ENCODE measurements around the gene ADAMTS3. TPM values are rescaled to one million over a fixed set of nuclear protein-coding genes. Genes with fewer than 3 reads are reported as not detected.

Gene ADAMTS3
- total RNA-seq, 2 donors from 2014 or later, result 5.8 to 13.0 TPM

DNA sequence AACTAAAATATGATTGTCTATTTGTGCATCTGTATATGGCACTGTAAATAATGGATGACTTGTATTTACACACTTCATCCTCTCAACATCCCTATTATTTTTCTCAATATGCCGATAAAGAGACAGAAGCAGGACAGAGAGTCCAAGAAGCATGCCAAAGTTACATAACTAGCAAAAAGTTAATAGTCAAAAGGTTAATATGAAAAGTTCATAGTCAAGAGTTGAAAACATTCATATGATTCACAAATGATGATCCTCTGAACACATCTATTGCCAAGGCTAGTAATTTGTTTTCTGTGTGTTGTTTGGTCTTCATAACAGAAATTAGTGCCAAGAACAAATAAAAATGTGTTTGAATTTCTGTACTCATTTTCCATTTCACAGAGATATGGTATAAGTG is 231.0 kb downstream of the ADAMTS3 start:
- Histone ChIP-seq H3K9ac (ENCODE audit: extremely low read depth, low read length, poor library complexity, severe bottlenecking) (no peak overlapping the region), H3K27me3 (ENCODE audit: control insufficient read depth, insufficient read depth, low read length, poor library complexity, severe bottlenecking) (no peaks in the 10 kb centered on the region)
- H3K36me3 Mint-ChIP-seq (ENCODE audit: low read depth), result no peaks in the 10 kb centered on the region

GRCh38 chr4:72330381-72330780 is 238.6 kb downstream of the ADAMTS3 start:
- Histone ChIP-seq H3K9ac (ENCODE audit: extremely low read depth, low read length, poor library complexity, severe bottlenecking) (no peak overlapping the region), H3K27me3 (ENCODE audit: control insufficient read depth, insufficient read depth, low read length, poor library complexity, severe bottlenecking) (no peaks in the 10 kb centered on the region), H3K9me3 (ENCODE audit: control insufficient read depth, low read length) (no peaks in the 10 kb centered on the region), H3K36me3 (ENCODE audit: control insufficient read depth, insufficient read depth, low read length) (no peaks in the 10 kb centered on the region), H3K4me1 (ENCODE audit: control insufficient read depth, insufficient read depth, low read length) (no peaks in the 10 kb centered on the region), H3K27ac (ENCODE audit: low read depth, low read length) (no peak overlapping the region), H3K4me3 (ENCODE audit: low read length) (no peak overlapping the region)
- no peaks in the 10 kb centered on the region for H3K4me1 Mint-ChIP-seq
- no peak for DNase-seq
- H3K27me3 Mint-ChIP-seq (ENCODE audit: insufficient read depth), result no peaks in the 10 kb centered on the region
- TF ChIP-seq CTCF (conservative IDR thresholded peaks at IDR 0.05), result no peak
- H3K9me3 Mint-ChIP-seq, result no peaks in the 10 kb centered on the region
- no peak overlapping the region for H3K4me3 Mint-ChIP-seq
- 100% methylated on average over 1 of the region's 1 CpG; no CpG with 5 or more reads in 1 of the 2 experiments for WGBS, 2 experiments (ENCODE audit: insufficient coverage in 1 of 2, insufficient read length in 1 of 2)
- no peaks in the 10 kb centered on the region for H3K36me3 Mint-ChIP-seq (ENCODE audit: low read depth)
- H3K27ac Mint-ChIP-seq, result no peak overlapping the region

More for the DNA sequence above, 231.0 kb downstream of the ADAMTS3 start:
- Mint-ChIP-seq H3K4me1 (no peaks in the 10 kb centered on the region), H3K9me3 (no peaks in the 10 kb centered on the region), H3K4me3 (no peak overlapping the region), H3K27ac (no peak overlapping the region), H3K27me3 (ENCODE audit: insufficient read depth) (no peaks in the 10 kb centered on the region)
- Histone ChIP-seq H3K4me1 (ENCODE audit: control insufficient read depth, insufficient read depth, low read length) (no peaks in the 10 kb centered on the region), H3K4me3 (ENCODE audit: low read length) (no peak overlapping the region), H3K36me3 (ENCODE audit: control insufficient read depth, insufficient read depth, low read length) (no peaks in the 10 kb centered on the region), H3K27ac (ENCODE audit: low read depth, low read length) (no peak overlapping the region), H3K9me3 (ENCODE audit: control insufficient read depth, low read length) (no peaks in the 10 kb centered on the region)
- no peak for TF ChIP-seq CTCF (conservative IDR thresholded peaks at IDR 0.05)
- no peak for DNase-seq
- 94% methylated on average over 1 of the region's 1 CpG; no CpG with 5 or more reads in 1 of the 2 experiments for WGBS, 2 experiments (ENCODE audit: insufficient coverage in 1 of 2, insufficient read length in 1 of 2)

GRCh38 chr4:72326692-72327632 is 242.1 kb downstream of the ADAMTS3 start:
- no peak overlapping the region for H3K9ac ChIP-seq (ENCODE audit: extremely low read depth, low read length, poor library complexity, severe bottlenecking)
- Mint-ChIP-seq H3K27ac (no peak overlapping the region), H3K9me3 (no peaks in the 10 kb centered on the region), H3K27me3 (ENCODE audit: insufficient read depth) (no peaks in the 10 kb centered on the region), H3K4me3 (no peak overlapping the region), H3K36me3 (ENCODE audit: low read depth) (no peaks in the 10 kb centered on the region), H3K4me1 (no peaks in the 10 kb centered on the region)
- no peak overlapping the region for H3K4me3 ChIP-seq (ENCODE audit: low read length)
- WGBS, 2 experiments (ENCODE audit: insufficient coverage in 1 of 2, insufficient read length in 1 of 2), result 82 to 100% methylated on average over 1 of the region's 2 CpGs
- no peaks in the 10 kb centered on the region for H3K9me3 ChIP-seq (ENCODE audit: control insufficient read depth, low read length)
- peak; percentile 87 for TF ChIP-seq CTCF (conservative IDR thresholded peaks at IDR 0.05)
- no peaks in the 10 kb centered on the region for H3K27me3 ChIP-seq (ENCODE audit: control insufficient read depth, insufficient read depth, low read length, poor library complexity, severe bottlenecking)
- H3K4me1 ChIP-seq (ENCODE audit: control insufficient read depth, insufficient read depth, low read length), result no peaks in the 10 kb centered on the region
- no peak overlapping the region for H3K27ac ChIP-seq (ENCODE audit: low read depth, low read length)
- DNase-seq, result no peak
- H3K36me3 ChIP-seq (ENCODE audit: control insufficient read depth, insufficient read depth, low read length), result no peaks in the 10 kb centered on the region
